Measurements from ENCODE around the gene PRR14.
"Not testable (repeated sequence)": the region's sequence is repeated elsewhere in the genome, so short reads cannot be mapped to it uniquely, and the experiment has no call there.

Gene PRR14

GRCh38 chr16:30698816-30699614 lies 48.3 kb downstream of the PRR14 start, which contains the start of gene SRCAP:
Gene SRCAP, plus strand, starts transcription at chr16:30699171. Its CDS starts 1,654 bp downstream, at chr16:30700825.
- no peak for TF ChIP-seq CTCF (conservative IDR thresholded peaks at IDR 0.05; ENCODE audit: control insufficient read depth, insufficient read depth, low read depth, low read length)
- DNase-seq (ENCODE audit: low read depth) = peak; percentile 73
- peak within 1 kb of the TSS; percentile 86 for H3K4me3 ChIP-seq (ENCODE audit: control insufficient read depth, low read depth, low read length)

- peak overlapping the region; percentile 86 for H3K4me3 ChIP-seq (ENCODE audit: control insufficient read depth, low read depth, low read length)
- no peak for TF ChIP-seq CTCF (conservative IDR thresholded peaks at IDR 0.05; ENCODE audit: control insufficient read depth, insufficient read depth, low read depth, low read length)
- DNase-seq (ENCODE audit: low read depth) = no peak
Measured at GRCh38 chr16:30699615-30700099, 48.9 kb downstream of the PRR14 start.

DNA sequence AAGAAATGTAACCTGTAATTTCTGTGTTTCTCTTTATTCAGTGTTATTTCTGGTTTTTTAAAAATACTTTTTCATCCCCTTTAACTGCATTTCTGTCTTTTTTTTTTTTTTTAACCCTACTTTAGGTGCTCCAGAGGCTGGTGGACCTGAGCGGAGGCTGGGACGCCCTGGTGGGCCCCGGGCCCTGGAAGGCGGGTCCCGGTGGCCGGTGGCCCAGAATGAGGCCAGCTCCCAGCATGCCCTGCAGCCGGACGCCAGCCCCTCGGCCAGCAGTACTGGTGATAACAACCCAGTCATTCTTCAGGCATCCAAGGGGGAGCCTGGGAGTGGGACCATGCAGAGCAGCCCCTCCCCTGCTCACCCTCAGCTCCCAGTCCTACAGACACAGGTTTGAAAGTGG lies 49.7 kb downstream of the PRR14 start:
- TF ChIP-seq CTCF (conservative IDR thresholded peaks at IDR 0.05; ENCODE audit: control insufficient read depth, insufficient read depth, low read depth, low read length) = no peak
- no peak overlapping the region for H3K4me3 ChIP-seq (ENCODE audit: control insufficient read depth, low read depth, low read length)
- DNase-seq (ENCODE audit: low read depth) = peak; percentile 17

DNA sequence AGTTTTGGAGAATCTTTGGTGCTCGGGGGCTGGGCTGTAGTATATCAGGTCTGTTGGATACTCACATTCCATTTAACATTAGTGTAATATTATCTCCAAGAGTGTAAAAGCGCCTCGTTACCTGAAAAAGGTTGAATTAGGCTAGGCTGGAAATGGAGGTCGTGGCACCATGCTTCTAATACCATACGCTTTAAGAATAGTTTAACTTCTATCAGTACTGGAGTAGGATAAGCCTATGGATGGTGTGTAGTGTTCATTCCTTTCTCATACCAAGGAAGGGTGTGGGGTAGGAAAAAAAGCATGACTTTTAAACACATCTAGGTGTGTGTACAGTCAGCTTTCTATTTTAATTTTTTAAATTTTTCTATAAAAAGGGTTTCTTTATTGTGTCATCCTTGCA lies 50.2 kb downstream of the PRR14 start:
- no peak overlapping the region for H3K4me3 ChIP-seq (ENCODE audit: control insufficient read depth, low read depth, low read length)
- no peak for TF ChIP-seq CTCF (conservative IDR thresholded peaks at IDR 0.05; ENCODE audit: control insufficient read depth, insufficient read depth, low read depth, low read length)
- DNase-seq (ENCODE audit: low read depth) = no peak

- DNase-seq (ENCODE audit: low read depth); H3K4me3 ChIP-seq (ENCODE audit: control insufficient read depth, low read depth, low read length): not testable (repeated sequence)
Measured at GRCh38 chr16:30703071-30703470, 52.3 kb downstream of the PRR14 start.

DNA sequence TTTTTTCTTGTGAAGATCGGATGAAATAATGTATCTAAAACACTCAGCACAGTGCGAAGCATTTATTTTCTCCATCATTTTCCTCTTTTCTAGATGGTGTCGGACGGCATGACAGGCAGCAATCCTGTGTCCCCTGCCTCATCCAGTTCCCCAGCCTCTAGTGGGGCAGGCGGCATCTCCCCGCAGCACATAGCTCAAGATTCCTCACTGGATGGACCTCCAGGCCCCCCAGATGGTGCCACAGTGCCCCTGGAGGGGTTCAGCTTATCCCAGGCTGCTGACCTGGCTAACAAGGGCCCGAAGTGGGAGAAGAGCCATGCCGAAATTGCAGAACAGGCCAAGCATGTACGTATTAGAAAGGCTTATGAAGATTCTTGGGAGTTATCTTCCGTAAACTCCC lies 53.2 kb downstream of the PRR14 start:
- no peak overlapping the region for H3K4me3 ChIP-seq (ENCODE audit: control insufficient read depth, low read depth, low read length)
- no peak for TF ChIP-seq CTCF (conservative IDR thresholded peaks at IDR 0.05; ENCODE audit: control insufficient read depth, insufficient read depth, low read depth, low read length)
- DNase-seq (ENCODE audit: low read depth) = no peak

All from fibroblast of mammary gland (primary cell).